Astrocyte of the spinal cord (primary cell): ENCODE measurements around the gene WDR46.
A peak's percentile ranks its signal among the peaks of the same experiment; 100 is the strongest.

Experiments used
- DNase-seq: peaks from one replicate; pipeline ENCODE4 v3.0.0; 2011; ENCODE audit warnings: low read depth, low spot score
- H3K4me3 ChIP-seq: 2 replicates; pipeline ENCODE4 v1.5.1; 2011; ENCODE audit warnings: low read depth, mild to moderate bottlenecking, low read length, moderate library complexity
- in situ Hi-C: cut with HindIII; loops from 2 replicates; pipeline ENCODE4 v1.10.0; 2017; ENCODE audit warnings: low sequenced_read_pairs
- TF ChIP-seq, protein P1 (sequence below): IDR thresholded peaks from 2 replicates; pipeline ENCODE4 v1.5.1; 2012; ENCODE audit warnings: low read depth, mild to moderate bottlenecking, low read length, inconsistent platforms

The WDR46 gene

GRCh38 chr6:33296797-33297405, 7.9 kb upstream of the WDR46 start:
- H3K4me3 ChIP-seq = peak overlapping the region; percentile 85
- DNase-seq = no peak
- in situ Hi-C loops = no loop called here
- TF ChIP-seq, protein P1, sequence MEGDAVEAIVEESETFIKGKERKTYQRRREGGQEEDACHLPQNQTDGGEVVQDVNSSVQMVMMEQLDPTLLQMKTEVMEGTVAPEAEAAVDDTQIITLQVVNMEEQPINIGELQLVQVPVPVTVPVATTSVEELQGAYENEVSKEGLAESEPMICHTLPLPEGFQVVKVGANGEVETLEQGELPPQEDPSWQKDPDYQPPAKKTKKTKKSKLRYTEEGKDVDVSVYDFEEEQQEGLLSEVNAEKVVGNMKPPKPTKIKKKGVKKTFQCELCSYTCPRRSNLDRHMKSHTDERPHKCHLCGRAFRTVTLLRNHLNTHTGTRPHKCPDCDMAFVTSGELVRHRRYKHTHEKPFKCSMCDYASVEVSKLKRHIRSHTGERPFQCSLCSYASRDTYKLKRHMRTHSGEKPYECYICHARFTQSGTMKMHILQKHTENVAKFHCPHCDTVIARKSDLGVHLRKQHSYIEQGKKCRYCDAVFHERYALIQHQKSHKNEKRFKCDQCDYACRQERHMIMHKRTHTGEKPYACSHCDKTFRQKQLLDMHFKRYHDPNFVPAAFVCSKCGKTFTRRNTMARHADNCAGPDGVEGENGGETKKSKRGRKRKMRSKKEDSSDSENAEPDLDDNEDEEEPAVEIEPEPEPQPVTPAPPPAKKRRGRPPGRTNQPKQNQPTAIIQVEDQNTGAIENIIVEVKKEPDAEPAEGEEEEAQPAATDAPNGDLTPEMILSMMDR = no peak

GRCh38 chr6:33295621-33296369, 6.8 kb upstream of the WDR46 start:
- TF ChIP-seq, protein P1 = no peak
- in situ Hi-C loops = no loop called here
- no peak for DNase-seq
- no peak overlapping the region for H3K4me3 ChIP-seq

DNA sequence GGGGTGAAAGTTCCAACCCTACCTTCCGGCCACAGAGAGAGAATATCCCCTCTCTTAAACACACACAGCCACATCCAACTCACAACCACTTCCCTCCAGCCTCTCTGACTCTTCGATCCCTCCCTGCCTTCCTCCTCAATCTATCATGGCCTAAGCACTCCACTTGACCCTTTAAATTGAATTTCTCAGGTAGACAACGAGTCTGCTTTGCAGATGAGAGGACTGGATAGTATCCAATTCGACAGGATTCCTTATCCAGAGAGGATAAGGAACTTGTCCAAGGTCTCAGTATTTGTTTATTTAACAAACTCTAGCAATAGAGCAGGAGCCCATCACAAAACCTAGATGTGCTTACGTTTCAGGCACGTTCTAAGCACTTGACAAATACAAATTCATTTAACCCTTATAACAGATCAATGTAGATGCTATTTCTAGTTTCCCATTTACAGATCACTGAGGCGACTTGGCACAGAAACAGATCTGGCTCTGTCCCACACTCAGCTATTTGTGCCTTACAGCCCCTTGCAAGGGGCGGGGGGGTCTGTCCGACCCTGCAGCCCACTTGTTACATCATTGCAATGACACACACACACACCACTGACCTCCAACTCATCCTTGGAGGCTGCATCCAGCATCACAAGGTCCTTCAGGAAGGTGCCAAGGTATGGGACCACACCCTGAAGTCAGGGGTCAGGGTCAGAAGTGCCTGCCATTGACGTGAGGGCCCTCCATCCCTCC, 5.2 kb upstream of the WDR46 start:
- no peak overlapping the region for H3K4me3 ChIP-seq
- no peak for DNase-seq
- TF ChIP-seq, protein P1 = no peak
- in situ Hi-C loops = no loop called here

DNA sequence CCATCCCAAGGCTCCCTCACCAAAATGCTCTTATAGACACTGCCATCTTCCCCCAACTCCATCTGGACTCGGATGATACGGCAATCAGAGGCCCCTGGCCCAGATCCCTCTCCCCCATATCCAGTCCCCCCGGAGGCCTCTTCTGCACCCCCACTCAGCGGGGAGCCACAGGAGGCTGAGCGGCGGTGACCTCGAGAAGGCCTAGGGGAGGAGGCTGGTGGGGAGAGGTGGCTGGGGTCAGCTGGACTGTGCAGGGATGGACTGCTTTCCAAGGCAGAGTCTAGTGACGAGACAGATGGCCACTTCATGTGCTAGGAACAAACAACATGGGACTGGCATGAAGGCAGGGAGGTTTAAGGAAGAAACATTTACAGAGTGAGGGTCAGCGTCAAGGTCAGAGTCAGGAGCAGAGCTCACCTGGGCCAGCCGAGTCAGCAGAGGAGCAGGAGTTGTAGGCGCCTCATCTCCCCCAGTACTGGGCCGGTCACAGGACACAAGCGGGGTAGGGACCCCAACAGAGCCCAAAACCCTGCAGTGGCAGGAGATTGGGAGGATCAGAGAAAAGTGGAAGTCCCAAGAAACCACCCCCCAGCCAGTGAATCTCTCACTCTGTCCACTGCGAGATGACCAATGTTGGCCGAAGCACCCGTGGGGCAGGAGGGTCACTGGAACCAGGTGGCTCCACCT, 4.1 kb upstream of the WDR46 start:
- TF ChIP-seq, protein P1 = no peak
- DNase-seq = no peak
- in situ Hi-C loops = no loop called here
- no peak overlapping the region for H3K4me3 ChIP-seq

- in situ Hi-C loops = no loop called here
- DNase-seq = no peak
- TF ChIP-seq, protein P1 = no peak
- H3K4me3 ChIP-seq = peak overlapping the region; percentile 95
Measured at GRCh38 chr6:33290459-33290858, 1.4 kb upstream of the WDR46 start.

GRCh38 chr6:33289784-33290315, 811 bp upstream of the WDR46 start:
- in situ Hi-C loops = no loop called here
- TF ChIP-seq, protein P1 = no peak
- DNase-seq = no peak
- H3K4me3 ChIP-seq = peak overlapping the region; percentile 95
